ENCODE measurements around the gene ATG2A.

DNA sequence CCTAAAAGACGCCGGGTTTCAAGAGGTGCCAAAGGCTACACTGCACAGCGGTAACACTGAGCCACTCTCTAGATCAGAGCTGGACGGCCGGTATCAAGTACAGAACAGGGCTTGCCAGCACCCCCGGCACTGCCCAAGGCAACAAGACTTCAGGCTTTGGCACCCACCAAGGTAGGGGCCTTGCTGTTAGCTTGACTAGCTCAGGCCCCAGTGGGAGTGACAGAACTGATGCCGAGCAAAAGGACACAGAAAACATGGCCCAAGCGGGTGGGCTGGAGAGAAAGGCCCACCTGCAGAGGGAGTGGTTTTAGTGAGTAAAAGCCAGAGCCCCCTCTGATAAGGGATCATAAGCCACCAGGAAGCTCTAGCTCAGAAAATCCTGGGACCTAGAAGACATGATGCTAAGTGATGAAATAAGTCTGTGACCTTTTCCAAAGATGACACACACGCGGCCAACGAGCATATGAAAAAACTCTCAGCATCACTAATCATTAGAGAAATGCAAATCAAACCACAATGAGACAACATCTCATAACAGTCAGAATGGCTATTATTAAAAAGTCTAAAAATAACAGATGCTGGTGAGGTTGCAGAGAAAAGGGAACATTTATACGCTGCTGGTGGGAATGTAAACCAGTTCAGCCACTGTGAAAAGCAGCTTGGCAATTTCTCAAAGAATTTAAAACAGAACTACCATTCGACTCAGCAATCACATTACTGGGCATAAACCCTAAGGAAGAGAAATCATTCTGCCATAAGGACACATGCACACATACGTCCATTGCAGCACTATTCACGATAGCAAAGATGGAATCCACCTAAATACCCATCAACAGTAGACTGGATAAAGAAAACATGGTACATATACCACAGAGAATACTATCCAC, 51.5 kb downstream of the ATG2A start:
- TF ChIP-seq POLR2A (IDR thresholded peaks at IDR 0.05; ENCODE audit: low read length) (no peak), GATA1 (IDR thresholded peaks at IDR 0.05; ENCODE audit: low read depth, low read length) (no peak)

Data from erythroblast (primary cell).